ENCODE measurements around the gene HSPB7. TPM values are rescaled to one million over a fixed set of nuclear protein-coding genes. Genes with fewer than 3 reads are reported as not detected.

HSPB7 gene
- polyA plus RNA-seq, 3 donors: not detected

GRCh38 chr1:15972409-15972808, 45.4 kb downstream of the HSPB7 start:
- Mint-ChIP-seq H3K4me1 (peaks cover 25% of the 10 kb centered on the region), H3K27me3 (ENCODE audit: low read depth in 3 of 3) (no peaks in the 10 kb centered on the region), H3K4me3 (no peak overlapping the region), H3K9me3 (peaks cover 0 to 4% (median 1%) of the 10 kb centered on the region in 7 donors), H3K36me3 (peaks cover 39 to 55% of the 10 kb centered on the region in 2 donors), H3K27ac (no peak overlapping the region)
- Histone ChIP-seq H3K9me3 (replicated peaks in 1 of 2; ENCODE audit: control insufficient read depth in 1 of 2, insufficient read depth in 1 of 2, low read length in 2 of 2) (peaks cover 0 to 4% of the 10 kb centered on the region in 2 donors), H2AFZ (ENCODE audit: insufficient read depth, low read depth, low read length, poor library complexity, severe bottlenecking) (no peak overlapping the region), H3K9ac (ENCODE audit: insufficient read depth, low read length, poor library complexity, severe bottlenecking) (no peak overlapping the region), H3K27me3 (ENCODE audit: control insufficient read depth in 2 of 2, insufficient read depth in 2 of 2, low read length in 2 of 2) (no peaks in the 10 kb centered on the region), H3K4me2 (replicated peaks; ENCODE audit: extremely low read depth, low read length, poor library complexity, severe bottlenecking) (no peak overlapping the region), H3K36me3 (replicated peaks in 1 of 2; ENCODE audit: control insufficient read depth in 1 of 2, insufficient read depth in 2 of 2, low read length in 2 of 2) (peaks cover 33 to 53% of the 10 kb centered on the region in 2 donors), H4K20me1 (ENCODE audit: insufficient read depth, low read length) (peaks cover 47% of the 10 kb centered on the region), H3K79me2 (ENCODE audit: insufficient read depth, low read length) (peaks cover 76% of the 10 kb centered on the region), H3K27ac (ENCODE audit: low read depth in 1 of 2, low read length in 2 of 2) (no peak overlapping the region), H3K4me3 (replicated peaks in 1 of 3; ENCODE audit: low read depth in 2 of 3, low read length in 3 of 3) (no peak overlapping the region), H3K4me1 (ENCODE audit: control insufficient read depth in 1 of 2, insufficient read depth in 2 of 2, low read length in 2 of 2) (peaks cover 9 to 11% of the 10 kb centered on the region in 2 donors)
- no peak for TF ChIP-seq CTCF (IDR thresholded peaks at IDR 0.05)
- no peak for DNase-seq
- WGBS (ENCODE audit: insufficient coverage): 80% methylated on average over 1 of the region's 1 CpG
- intact Hi-C loops (cut with micrococcal nuclease): no loop called here

DNA sequence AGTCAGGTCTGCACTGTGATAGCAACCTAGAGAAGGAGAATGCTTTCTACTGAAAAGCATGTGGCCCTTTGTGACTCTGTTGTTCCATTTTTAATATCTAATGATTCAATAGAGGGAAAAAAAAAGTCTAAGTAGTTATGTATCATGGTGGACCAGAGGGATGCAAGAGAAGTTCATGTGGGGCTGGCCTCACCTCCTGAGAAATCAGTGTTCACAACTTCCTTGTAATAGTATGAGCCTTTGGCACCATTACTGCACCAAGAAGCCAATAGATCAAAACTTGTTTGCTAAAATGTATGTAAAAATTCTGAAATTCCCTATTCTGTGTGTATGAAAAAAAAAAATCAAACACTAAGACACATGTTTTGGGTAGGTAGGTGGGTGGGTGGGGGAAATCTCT, 46.9 kb downstream of the HSPB7 start:
- intact Hi-C loops (cut with micrococcal nuclease): no loop called here
- Histone ChIP-seq H3K9ac (ENCODE audit: insufficient read depth, low read length, poor library complexity, severe bottlenecking) (no peak overlapping the region), H3K36me3 (replicated peaks in 1 of 2; ENCODE audit: control insufficient read depth in 1 of 2, insufficient read depth in 2 of 2, low read length in 2 of 2) (peaks cover 33 to 54% of the 10 kb centered on the region in 2 donors), H3K4me3 (replicated peaks in 1 of 3; ENCODE audit: low read depth in 2 of 3, low read length in 3 of 3) (no peak overlapping the region), H3K27ac (ENCODE audit: low read depth in 1 of 2, low read length in 2 of 2) (no peak overlapping the region), H4K20me1 (ENCODE audit: insufficient read depth, low read length) (peaks cover 53% of the 10 kb centered on the region), H3K27me3 (ENCODE audit: control insufficient read depth in 2 of 2, insufficient read depth in 2 of 2, low read length in 2 of 2) (no peaks in the 10 kb centered on the region), H3K4me1 (ENCODE audit: control insufficient read depth in 1 of 2, insufficient read depth in 2 of 2, low read length in 2 of 2) (peaks cover 16 to 17% of the 10 kb centered on the region in 2 donors), H3K4me2 (replicated peaks; ENCODE audit: extremely low read depth, low read length, poor library complexity, severe bottlenecking) (no peak overlapping the region), H3K9me3 (replicated peaks in 1 of 2; ENCODE audit: control insufficient read depth in 1 of 2, insufficient read depth in 1 of 2, low read length in 2 of 2) (peaks cover 0 to 4% of the 10 kb centered on the region in 2 donors), H3K79me2 (ENCODE audit: insufficient read depth, low read length) (peaks cover 82% of the 10 kb centered on the region), H2AFZ (ENCODE audit: insufficient read depth, low read depth, low read length, poor library complexity, severe bottlenecking) (no peak overlapping the region)
- DNase-seq: no peak
- no peaks in the 10 kb centered on the region for H3K9me3 Mint-ChIP-seq
- peaks cover 49 to 61% of the 10 kb centered on the region in 2 donors for H3K36me3 Mint-ChIP-seq
- no peak for TF ChIP-seq CTCF (IDR thresholded peaks at IDR 0.05)
- peaks cover 30% of the 10 kb centered on the region for H3K4me1 Mint-ChIP-seq
- H3K27me3 Mint-ChIP-seq (ENCODE audit: low read depth in 3 of 3): no peaks in the 10 kb centered on the region
- peak overlapping the region in 1 of 7 donors; percentile 42 for H3K27ac Mint-ChIP-seq
- H3K4me3 Mint-ChIP-seq: no peak overlapping the region
